Neutrophil (primary cell): ENCODE measurements around the gene PLAU.
A peak's percentile ranks its signal among the peaks of the same experiment; 100 is the strongest.
"Not testable (repeated sequence)": the region's sequence is repeated elsewhere in the genome, so short reads cannot be mapped to it uniquely, and the experiment has no call there.

Experiments used
- H3K27ac ChIP-seq: fragments of 200-600 bp; sonication (generic); 2 replicates; pipeline ENCODE4 v1.5.1; 2016; ENCODE audit warnings: mild to moderate bottlenecking, moderate library complexity
- H3K27me3 ChIP-seq: fragments of 200-600 bp; sonication (generic); 2 replicates; pipeline ENCODE4 v1.6.0; 2016; ENCODE audit warnings: mild to moderate bottlenecking
- H3K36me3 ChIP-seq: fragments of 200-600 bp; sonication (generic); 2 replicates; pipeline ENCODE4 v1.5.1; 2017
- H3K4me1 ChIP-seq, 2 experiments: fragments of 200-600 bp in 1 of 2; sonication (generic) in 1 of 2; 1 replicate in 1 of 2; 2 replicates in 1 of 2; pipeline versions ENCODE4 v1.5.1 to v1.6.1; 2013 to 2016; ENCODE audit warnings: low read depth in 1 of 2, low read length in 1 of 2, mild to moderate bottlenecking in 1 of 2, moderate library complexity in 1 of 2; ENCODE audit not compliant: control insufficient read depth in 1 of 2, insufficient read depth in 1 of 2
- H3K4me3 ChIP-seq, 2 experiments: fragments of 200-600 bp in 1 of 2; sonication (generic) in 1 of 2; 1 replicate in 1 of 2; 2 replicates in 1 of 2; pipeline ENCODE4 v1.5.1; 2013 to 2016; ENCODE audit warnings: low read depth in 1 of 2, low read length in 1 of 2, mild to moderate bottlenecking in 1 of 2, moderate library complexity in 1 of 2
- H3K9me3 ChIP-seq: fragments of 200-600 bp; sonication (generic); 2 replicates; pipeline ENCODE4 v1.5.1; 2016
- TF ChIP-seq, protein P1 (sequence below): fragments of 200-600 bp; sonication (generic); IDR thresholded peaks from 2 replicates; pipeline ENCODE4 v1.5.1; 2016; ENCODE audit warnings: antibody characterized with exemption

The PLAU gene

DNA sequence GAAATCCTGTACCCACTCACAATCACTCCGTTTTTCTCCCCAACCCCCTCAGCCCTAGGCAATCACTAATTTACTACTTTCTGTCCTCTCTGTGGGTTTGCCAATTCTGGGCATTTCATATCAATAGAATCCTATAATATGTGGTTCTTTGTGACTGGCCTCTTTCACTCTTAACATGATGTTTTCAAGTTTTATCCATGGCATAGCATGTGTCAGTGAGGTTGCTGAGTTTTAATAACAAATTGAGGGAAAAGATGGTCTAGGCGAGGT lies 11.9 kb downstream of the PLAU start:
- no peak overlapping the region for H3K4me3 ChIP-seq
- peaks cover 59 to 60% of the 10 kb centered on the region in 2 experiments for H3K4me1 ChIP-seq
- no peak overlapping the region for H3K27ac ChIP-seq
- H3K36me3 ChIP-seq: no peaks in the 10 kb centered on the region
- TF ChIP-seq, protein P1, sequence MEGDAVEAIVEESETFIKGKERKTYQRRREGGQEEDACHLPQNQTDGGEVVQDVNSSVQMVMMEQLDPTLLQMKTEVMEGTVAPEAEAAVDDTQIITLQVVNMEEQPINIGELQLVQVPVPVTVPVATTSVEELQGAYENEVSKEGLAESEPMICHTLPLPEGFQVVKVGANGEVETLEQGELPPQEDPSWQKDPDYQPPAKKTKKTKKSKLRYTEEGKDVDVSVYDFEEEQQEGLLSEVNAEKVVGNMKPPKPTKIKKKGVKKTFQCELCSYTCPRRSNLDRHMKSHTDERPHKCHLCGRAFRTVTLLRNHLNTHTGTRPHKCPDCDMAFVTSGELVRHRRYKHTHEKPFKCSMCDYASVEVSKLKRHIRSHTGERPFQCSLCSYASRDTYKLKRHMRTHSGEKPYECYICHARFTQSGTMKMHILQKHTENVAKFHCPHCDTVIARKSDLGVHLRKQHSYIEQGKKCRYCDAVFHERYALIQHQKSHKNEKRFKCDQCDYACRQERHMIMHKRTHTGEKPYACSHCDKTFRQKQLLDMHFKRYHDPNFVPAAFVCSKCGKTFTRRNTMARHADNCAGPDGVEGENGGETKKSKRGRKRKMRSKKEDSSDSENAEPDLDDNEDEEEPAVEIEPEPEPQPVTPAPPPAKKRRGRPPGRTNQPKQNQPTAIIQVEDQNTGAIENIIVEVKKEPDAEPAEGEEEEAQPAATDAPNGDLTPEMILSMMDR: no peak
- H3K27me3 ChIP-seq: no peaks in the 10 kb centered on the region
- H3K9me3 ChIP-seq: no peaks in the 10 kb centered on the region

DNA sequence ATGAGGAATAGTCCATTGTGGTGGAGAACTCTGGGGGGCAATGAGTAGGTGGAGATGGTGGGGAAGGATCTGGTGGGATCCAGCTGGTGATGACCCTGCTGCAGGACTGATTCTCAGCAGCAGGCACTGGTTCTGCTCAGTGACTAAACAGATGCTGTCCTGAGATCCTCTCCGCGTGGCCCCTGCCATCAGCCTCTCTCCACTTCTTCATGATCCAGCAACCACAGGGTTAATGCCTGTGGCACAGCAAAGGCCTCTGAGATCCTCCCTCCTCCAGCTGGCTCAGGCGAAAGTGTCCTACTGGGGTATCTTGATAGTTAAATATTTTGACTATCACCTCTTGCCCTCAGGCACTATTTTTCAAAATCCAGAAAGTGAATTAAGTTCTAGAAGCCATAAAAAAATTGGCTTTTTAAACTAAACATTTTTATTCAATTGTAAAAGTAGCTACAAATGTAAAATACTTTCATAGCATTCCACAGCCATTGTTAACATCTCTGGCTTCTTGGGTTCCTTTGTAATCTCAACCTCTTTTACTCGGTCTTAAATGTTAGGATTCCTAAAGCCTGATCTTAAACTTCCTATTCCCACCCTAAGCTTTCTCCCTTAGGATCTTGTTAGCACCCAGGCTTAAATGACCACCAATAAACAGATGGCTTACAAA lies 13.1 kb downstream of the PLAU start:
- Histone ChIP-seq H3K36me3 (no peaks in the 10 kb centered on the region), H3K4me1 (peaks cover 50 to 66% of the 10 kb centered on the region in 2 experiments), H3K9me3 (no peaks in the 10 kb centered on the region), H3K4me3 (no peak overlapping the region), H3K27me3 (no peaks in the 10 kb centered on the region), H3K27ac (no peak overlapping the region)
- TF ChIP-seq, protein P1: no peak

DNA sequence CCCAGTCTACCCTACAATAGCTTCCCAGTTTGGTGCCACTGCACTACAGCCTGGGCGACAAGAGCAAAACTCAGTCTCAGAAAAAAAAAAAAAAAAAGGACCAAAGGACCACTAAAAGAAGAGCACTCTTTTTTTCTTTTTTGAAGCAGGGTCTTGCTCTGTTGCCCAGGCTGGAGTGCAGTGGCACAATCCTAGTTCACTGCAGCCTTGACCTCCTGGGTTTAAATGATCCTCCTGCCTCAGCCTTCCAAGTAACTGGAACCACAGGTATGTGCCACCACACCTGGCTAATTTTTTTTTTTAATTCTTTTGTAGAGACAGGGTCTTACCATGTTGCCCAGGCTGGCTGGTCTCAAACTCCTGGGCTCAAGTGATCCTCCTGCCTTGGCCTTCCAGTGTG lies 14.0 kb downstream of the PLAU start:
- TF ChIP-seq, protein P1: no peak
- no peaks in the 10 kb centered on the region for H3K27me3 ChIP-seq
- H3K4me3 ChIP-seq: no peak overlapping the region
- no peaks in the 10 kb centered on the region for H3K36me3 ChIP-seq
- H3K9me3 ChIP-seq: no peaks in the 10 kb centered on the region
- peaks cover 54 to 67% of the 10 kb centered on the region in 2 experiments for H3K4me1 ChIP-seq
- peak overlapping the region; percentile 86 for H3K27ac ChIP-seq

- no peaks in the 10 kb centered on the region for H3K36me3 ChIP-seq
- H3K9me3 ChIP-seq: no peaks in the 10 kb centered on the region
- no peaks in the 10 kb centered on the region for H3K27me3 ChIP-seq
- H3K4me1 ChIP-seq: peaks cover 55 to 67% of the 10 kb centered on the region in 2 experiments
- peak overlapping the region in 1 of 2 experiments; percentile 14 for H3K4me3 ChIP-seq
- TF ChIP-seq, protein P1: no peak
- H3K27ac ChIP-seq: peak overlapping the region; percentile 86
Measured at GRCh38 chr10:73925539-73925938, 14.6 kb downstream of the PLAU start.

- Histone ChIP-seq H3K27ac (peak overlapping the region; percentile 86), H3K4me3 (peak overlapping the region in 1 of 2 experiments; percentile 14), H3K36me3 (no peaks in the 10 kb centered on the region), H3K4me1 (peaks cover 57 to 68% of the 10 kb centered on the region in 2 experiments), H3K27me3 (no peaks in the 10 kb centered on the region), H3K9me3 (no peaks in the 10 kb centered on the region)
- TF ChIP-seq, protein P1: no peak
Measured at GRCh38 chr10:73926152-73926764, 15.3 kb downstream of the PLAU start.

DNA sequence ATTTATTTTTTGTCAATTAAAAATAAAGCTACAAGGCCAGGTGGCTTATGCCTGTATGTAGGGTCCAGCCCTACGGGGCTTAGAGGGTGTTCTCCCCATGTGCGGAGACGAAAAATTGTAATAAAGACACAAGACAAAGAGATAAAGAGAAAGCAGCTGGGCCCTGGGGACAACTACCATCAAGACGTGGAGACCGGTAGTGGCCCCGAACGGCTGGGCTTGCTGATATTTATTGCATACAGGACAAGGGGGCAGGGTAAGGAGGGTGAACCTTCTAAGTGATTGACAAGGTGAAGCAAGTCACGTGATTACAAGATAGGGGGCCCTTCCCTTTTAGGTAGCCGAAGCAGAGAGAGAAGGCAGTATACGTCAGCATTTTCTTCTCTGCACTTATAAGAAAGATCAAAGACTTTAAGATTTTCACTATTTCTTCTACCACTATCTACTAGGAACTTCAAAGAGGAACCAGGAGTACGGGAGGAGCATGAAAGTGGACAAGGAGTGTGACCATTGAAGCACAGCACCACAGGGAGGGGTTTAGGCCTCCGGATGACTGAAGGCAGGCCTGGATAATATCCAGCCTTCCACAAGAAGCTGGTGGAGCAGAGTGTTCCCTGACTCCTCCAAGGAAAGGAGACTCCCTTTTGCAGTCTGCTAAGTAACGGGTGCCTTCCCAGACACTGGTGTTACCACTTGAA lies 19.8 kb downstream of the PLAU start:
- Histone ChIP-seq H3K27ac (peak overlapping the region; percentile 95), H3K4me1 (peaks cover 70 to 81% of the 10 kb centered on the region in 2 experiments)
- H3K9me3 ChIP-seq, H3K27me3 ChIP-seq, H3K36me3 ChIP-seq, H3K4me3 ChIP-seq: not testable (repeated sequence)
